Left ventricle myocardium inferior (tissue), 1 donor: Measurements from ENCODE around the gene MCF2L2. TPM values are rescaled to one million over a fixed set of nuclear protein-coding genes. Genes with fewer than 3 reads are reported as not detected.

Experiments used
- DNase-seq: peaks from one replicate; pipeline ENCODE4 v3.0.0-alpha.2; 2020
- H3K27ac ChIP-seq: fragments of 200-600 bp; replicated peaks from 2 replicates; pipeline ENCODE4 v1.8.0; 2021
- H3K27me3 ChIP-seq: fragments of 200-600 bp; 2 replicates; pipeline ENCODE4 v1.8.0; 2021; ENCODE audit warnings: low read depth
- H3K36me3 ChIP-seq: fragments of 200-600 bp; 2 replicates; pipeline ENCODE4 v1.8.0; 2021
- H3K4me1 ChIP-seq: fragments of 200-600 bp; 2 replicates; pipeline ENCODE4 v1.8.0; 2021
- H3K4me3 ChIP-seq: fragments of 200-600 bp; 2 replicates; pipeline ENCODE4 v1.8.0; 2021; ENCODE audit warnings: mild to moderate bottlenecking, moderate library complexity
- H3K9me3 ChIP-seq: fragments of 200-600 bp; replicated peaks from 2 replicates; pipeline ENCODE4 v1.8.0; 2021
- CTCF ChIP-seq: fragments of 200-600 bp; IDR thresholded peaks from 2 replicates; pipeline ENCODE4 v1.8.0; 2021; ENCODE audit warnings: antibody characterized with exemption, mild to moderate bottlenecking, borderline replicate concordance
- intact Hi-C: fragments of 100-400 bp; cut with micrococcal nuclease; formaldehyde crosslinking; loops from one replicate; pipeline ENCODE4 v1.11.0; 2022
- total RNA-seq: library from RNA; stranded (reverse); fragmentation: NEBNext Ultra II Directional; extraction: Animal tissue kit (Norgen Biotek cat#: 25700); gene quantifications from one replicate; pipeline ENCODE4 v1.2.1, GENCODE V29; 2021
- donor health status: DM: no; HTN: yes; CAD: no; lungs with severe emphysema.

The MCF2L2 gene
- total RNA-seq, 1 donor from 2014 or later = 0.91 TPM

- intact Hi-C loops = no loop called here
- peak; percentile 80 for TF ChIP-seq CTCF
- no peak overlapping the region for H3K27ac ChIP-seq
- no peak overlapping the region for H3K4me3 ChIP-seq
- H3K36me3 ChIP-seq = no peaks in the 10 kb centered on the region
- DNase-seq = no peak
- peaks cover 10% of the 10 kb centered on the region for H3K27me3 ChIP-seq
- H3K4me1 ChIP-seq = no peaks in the 10 kb centered on the region
- H3K9me3 ChIP-seq = no peaks in the 10 kb centered on the region
Observed at GRCh38 chr3:183385698-183386613, 42.5 kb downstream of the MCF2L2 start.

GRCh38 chr3:183381673-183382072, 46.7 kb downstream of the MCF2L2 start:
- Histone ChIP-seq H3K9me3 (no peaks in the 10 kb centered on the region), H3K27me3 (peaks cover 10% of the 10 kb centered on the region), H3K4me3 (no peak overlapping the region), H3K27ac (no peak overlapping the region), H3K4me1 (no peaks in the 10 kb centered on the region), H3K36me3 (no peaks in the 10 kb centered on the region)
- DNase-seq = no peak
- TF ChIP-seq CTCF = no peak
- intact Hi-C loops = loop anchor here (1.0 to 5.0 kb wide), 2 partner anchors 197 to 259 kb away; no protein-coding TSS in a partner anchor

GRCh38 chr3:183381179-183381578, 47.2 kb downstream of the MCF2L2 start:
- no peaks in the 10 kb centered on the region for H3K9me3 ChIP-seq
- H3K4me1 ChIP-seq = no peaks in the 10 kb centered on the region
- H3K36me3 ChIP-seq = no peaks in the 10 kb centered on the region
- no peak overlapping the region for H3K4me3 ChIP-seq
- intact Hi-C loops = loop anchor here (5.0 kb wide), 1 partner anchor 259 kb away; no protein-coding TSS in a partner anchor
- H3K27me3 ChIP-seq = peaks cover 10% of the 10 kb centered on the region
- no peak for DNase-seq
- H3K27ac ChIP-seq = no peak overlapping the region
- TF ChIP-seq CTCF = no peak

GRCh38 chr3:183378951-183379350, 49.5 kb downstream of the MCF2L2 start:
- H3K4me1 ChIP-seq = no peaks in the 10 kb centered on the region
- intact Hi-C loops = no loop called here
- H3K9me3 ChIP-seq = no peaks in the 10 kb centered on the region
- TF ChIP-seq CTCF = no peak
- H3K36me3 ChIP-seq = no peaks in the 10 kb centered on the region
- no peak overlapping the region for H3K27ac ChIP-seq
- H3K4me3 ChIP-seq = no peak overlapping the region
- DNase-seq = no peak
- peaks cover 3% of the 10 kb centered on the region for H3K27me3 ChIP-seq

GRCh38 chr3:183378545-183378944, 49.9 kb downstream of the MCF2L2 start:
- Histone ChIP-seq H3K27ac (no peak overlapping the region), H3K27me3 (no peaks in the 10 kb centered on the region), H3K4me1 (no peaks in the 10 kb centered on the region), H3K36me3 (no peaks in the 10 kb centered on the region), H3K4me3 (no peak overlapping the region), H3K9me3 (no peaks in the 10 kb centered on the region)
- DNase-seq = no peak
- no peak for TF ChIP-seq CTCF
- intact Hi-C loops = no loop called here
